Measurements from ENCODE around the gene PSME1. TPM values are rescaled to one million over a fixed set of nuclear protein-coding genes. Genes with fewer than 3 reads are reported as not detected.
A peak's percentile ranks its signal among the peaks of the same experiment; 100 is the strongest.

PSME1 gene
- total and polyA plus RNA-seq, 4 donors, result 63.3 to 237 (median 101) TPM

DNA sequence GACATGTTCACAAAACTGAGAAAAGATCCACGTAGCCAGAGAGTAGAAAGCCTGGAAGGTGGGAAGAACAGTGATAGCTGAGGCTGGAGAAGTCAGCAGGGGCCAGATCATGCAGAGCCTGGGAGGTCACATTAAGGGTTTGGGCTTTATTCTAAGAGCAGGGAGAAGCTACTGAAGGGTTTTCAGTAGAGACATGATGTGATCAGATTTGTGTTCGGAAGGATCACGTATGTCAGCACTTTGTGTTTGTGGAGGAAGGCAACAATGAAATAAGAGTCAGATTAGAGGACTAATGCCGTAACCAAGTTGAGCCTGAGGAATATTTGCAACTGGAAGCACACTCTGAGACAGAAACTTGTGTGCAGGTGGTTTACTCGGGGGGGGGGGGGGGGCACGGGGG, 46.1 kb upstream of the PSME1 start (continued):
- TF ChIP-seq, protein P1, sequence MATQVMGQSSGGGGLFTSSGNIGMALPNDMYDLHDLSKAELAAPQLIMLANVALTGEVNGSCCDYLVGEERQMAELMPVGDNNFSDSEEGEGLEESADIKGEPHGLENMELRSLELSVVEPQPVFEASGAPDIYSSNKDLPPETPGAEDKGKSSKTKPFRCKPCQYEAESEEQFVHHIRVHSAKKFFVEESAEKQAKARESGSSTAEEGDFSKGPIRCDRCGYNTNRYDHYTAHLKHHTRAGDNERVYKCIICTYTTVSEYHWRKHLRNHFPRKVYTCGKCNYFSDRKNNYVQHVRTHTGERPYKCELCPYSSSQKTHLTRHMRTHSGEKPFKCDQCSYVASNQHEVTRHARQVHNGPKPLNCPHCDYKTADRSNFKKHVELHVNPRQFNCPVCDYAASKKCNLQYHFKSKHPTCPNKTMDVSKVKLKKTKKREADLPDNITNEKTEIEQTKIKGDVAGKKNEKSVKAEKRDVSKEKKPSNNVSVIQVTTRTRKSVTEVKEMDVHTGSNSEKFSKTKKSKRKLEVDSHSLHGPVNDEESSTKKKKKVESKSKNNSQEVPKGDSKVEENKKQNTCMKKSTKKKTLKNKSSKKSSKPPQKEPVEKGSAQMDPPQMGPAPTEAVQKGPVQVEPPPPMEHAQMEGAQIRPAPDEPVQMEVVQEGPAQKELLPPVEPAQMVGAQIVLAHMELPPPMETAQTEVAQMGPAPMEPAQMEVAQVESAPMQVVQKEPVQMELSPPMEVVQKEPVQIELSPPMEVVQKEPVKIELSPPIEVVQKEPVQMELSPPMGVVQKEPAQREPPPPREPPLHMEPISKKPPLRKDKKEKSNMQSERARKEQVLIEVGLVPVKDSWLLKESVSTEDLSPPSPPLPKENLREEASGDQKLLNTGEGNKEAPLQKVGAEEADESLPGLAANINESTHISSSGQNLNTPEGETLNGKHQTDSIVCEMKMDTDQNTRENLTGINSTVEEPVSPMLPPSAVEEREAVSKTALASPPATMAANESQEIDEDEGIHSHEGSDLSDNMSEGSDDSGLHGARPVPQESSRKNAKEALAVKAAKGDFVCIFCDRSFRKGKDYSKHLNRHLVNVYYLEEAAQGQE (IDR thresholded peaks at IDR 0.05), result no peak

DNA sequence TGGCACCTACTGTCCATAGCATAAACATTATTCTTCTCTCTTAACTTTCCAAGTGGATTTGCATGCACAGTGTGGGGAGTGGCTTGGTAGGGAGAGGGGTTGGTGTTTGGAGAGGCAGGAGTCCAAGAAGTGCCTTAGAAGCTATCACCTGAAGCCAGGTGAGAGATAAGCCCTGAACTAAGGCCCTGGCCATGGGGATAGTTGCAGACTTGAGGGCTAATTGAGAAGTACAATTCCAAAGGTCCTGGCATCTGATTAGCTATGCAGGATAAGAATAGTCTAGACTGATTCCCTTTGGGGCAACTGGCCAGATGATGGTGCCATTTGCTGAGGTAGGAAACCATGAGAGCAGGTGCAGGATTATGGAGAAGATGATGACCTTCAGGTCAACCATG, 43.9 kb upstream of the PSME1 start:
- no peak overlapping the region for H3K9ac ChIP-seq (ENCODE audit: low read depth in 1 of 2, low read length in 2 of 2)
- H3K36me3 ChIP-seq (ENCODE audit: control insufficient read depth in 4 of 4, insufficient read depth in 3 of 4, low read depth in 1 of 4, low read length in 3 of 4), result peaks cover 0 to 3% (median 0%) of the 10 kb centered on the region in 4 donors
- H3K27ac ChIP-seq (ENCODE audit: low read depth in 1 of 2, low read length in 2 of 2), result peak overlapping the region in 1 of 2 donors; percentile 6
- H3K9me3 ChIP-seq (ENCODE audit: control insufficient read depth in 4 of 4, low read length in 3 of 4), result no peaks in the 10 kb centered on the region
- H3K27me3 ChIP-seq (ENCODE audit: control insufficient read depth in 4 of 4, insufficient read depth in 4 of 4, low read length in 3 of 4), result no peaks in the 10 kb centered on the region
- DNase-seq (ENCODE audit: low spot score), result no peak
- no peak overlapping the region for H3K4me3 ChIP-seq (ENCODE audit: low read depth in 1 of 3, low read length in 3 of 3)
- peaks cover 15 to 47% (median 36%) of the 10 kb centered on the region in 4 donors for H3K4me1 ChIP-seq (ENCODE audit: control insufficient read depth in 4 of 4, insufficient read depth in 4 of 4, low read length in 3 of 4)
- TF ChIP-seq HNF4A (conservative IDR thresholded peaks at IDR 0.05), result peak in 1 of 2 donors; percentile 8
- TF ChIP-seq, protein P2, sequence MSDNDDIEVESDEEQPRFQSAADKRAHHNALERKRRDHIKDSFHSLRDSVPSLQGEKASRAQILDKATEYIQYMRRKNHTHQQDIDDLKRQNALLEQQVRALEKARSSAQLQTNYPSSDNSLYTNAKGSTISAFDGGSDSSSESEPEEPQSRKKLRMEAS (IDR thresholded peaks at IDR 0.05), result no peak
- TF ChIP-seq TAF1 (conservative IDR thresholded peaks at IDR 0.05), result no peak
- no peak for TF ChIP-seq FOXA1 (IDR thresholded peaks at IDR 0.05)
- TF ChIP-seq RAD21 (IDR thresholded peaks at IDR 0.05), result no peak

DNA sequence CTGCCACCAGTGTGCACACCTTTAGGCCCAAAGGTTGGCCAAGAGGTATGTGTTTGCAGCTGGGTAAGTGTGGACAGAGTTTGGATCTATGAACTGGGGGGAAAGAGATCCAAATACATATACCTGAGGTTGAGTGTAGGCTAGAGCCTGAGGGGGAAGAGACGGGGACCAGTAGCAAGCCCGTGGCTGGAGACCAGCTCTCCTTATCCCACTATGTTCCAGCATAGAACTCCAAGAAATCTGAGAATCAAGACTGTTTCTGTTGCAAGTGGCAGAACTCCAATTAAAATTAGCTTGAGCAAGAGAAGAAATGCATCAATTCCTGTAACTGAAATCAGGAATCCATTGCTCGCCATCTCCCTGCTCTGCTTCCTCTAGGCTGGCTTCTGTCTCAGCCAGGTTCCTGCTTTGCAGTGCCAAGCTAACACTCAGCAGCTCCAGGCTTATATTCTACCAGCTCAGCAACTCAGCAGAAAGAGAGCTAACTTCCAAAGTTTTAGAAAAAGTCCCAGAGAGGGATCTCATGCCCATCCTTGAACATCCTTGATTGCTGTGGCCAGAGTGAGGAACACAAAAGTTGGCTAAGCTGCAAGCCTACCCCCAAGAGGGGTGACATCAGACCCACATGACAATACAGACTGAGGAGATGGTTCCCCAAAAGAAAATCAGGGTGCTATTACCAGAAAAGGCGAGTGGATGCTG, 43.3 kb upstream of the PSME1 start:
- Histone ChIP-seq H3K4me3 (ENCODE audit: low read depth in 1 of 3, low read length in 3 of 3) (no peak overlapping the region), H3K27ac (ENCODE audit: low read depth in 1 of 2, low read length in 2 of 2) (no peak overlapping the region), H3K9ac (ENCODE audit: low read depth in 1 of 2, low read length in 2 of 2) (no peak overlapping the region), H3K36me3 (ENCODE audit: control insufficient read depth in 4 of 4, insufficient read depth in 3 of 4, low read depth in 1 of 4, low read length in 3 of 4) (peaks cover 0 to 3% (median 0%) of the 10 kb centered on the region in 4 donors), H3K27me3 (ENCODE audit: control insufficient read depth in 4 of 4, insufficient read depth in 4 of 4, low read length in 3 of 4) (no peaks in the 10 kb centered on the region), H3K4me1 (ENCODE audit: control insufficient read depth in 4 of 4, insufficient read depth in 4 of 4, low read length in 3 of 4) (peaks cover 15 to 49% (median 36%) of the 10 kb centered on the region in 4 donors), H3K9me3 (ENCODE audit: control insufficient read depth in 4 of 4, low read length in 3 of 4) (no peaks in the 10 kb centered on the region)
- no peak for TF ChIP-seq GABPA (IDR thresholded peaks at IDR 0.05 in 1 of 2, conservative IDR thresholded peaks at IDR 0.05 in 1 of 2)
- TF ChIP-seq, protein P2 (IDR thresholded peaks at IDR 0.05), result no peak
- TF ChIP-seq NR2F2 (IDR thresholded peaks at IDR 0.05), result no peak
- no peak for TF ChIP-seq FOXA2 (IDR thresholded peaks at IDR 0.05)
- TF ChIP-seq, protein P3, sequence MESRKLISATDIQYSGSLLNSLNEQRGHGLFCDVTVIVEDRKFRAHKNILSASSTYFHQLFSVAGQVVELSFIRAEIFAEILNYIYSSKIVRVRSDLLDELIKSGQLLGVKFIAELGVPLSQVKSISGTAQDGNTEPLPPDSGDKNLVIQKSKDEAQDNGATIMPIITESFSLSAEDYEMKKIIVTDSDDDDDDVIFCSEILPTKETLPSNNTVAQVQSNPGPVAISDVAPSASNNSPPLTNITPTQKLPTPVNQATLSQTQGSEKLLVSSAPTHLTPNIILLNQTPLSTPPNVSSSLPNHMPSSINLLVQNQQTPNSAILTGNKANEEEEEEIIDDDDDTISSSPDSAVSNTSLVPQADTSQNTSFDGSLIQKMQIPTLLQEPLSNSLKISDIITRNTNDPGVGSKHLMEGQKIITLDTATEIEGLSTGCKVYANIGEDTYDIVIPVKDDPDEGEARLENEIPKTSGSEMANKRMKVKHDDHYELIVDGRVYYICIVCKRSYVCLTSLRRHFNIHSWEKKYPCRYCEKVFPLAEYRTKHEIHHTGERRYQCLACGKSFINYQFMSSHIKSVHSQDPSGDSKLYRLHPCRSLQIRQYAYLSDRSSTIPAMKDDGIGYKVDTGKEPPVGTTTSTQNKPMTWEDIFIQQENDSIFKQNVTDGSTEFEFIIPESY (IDR thresholded peaks at IDR 0.05), result no peak
- TF ChIP-seq, protein P4, sequence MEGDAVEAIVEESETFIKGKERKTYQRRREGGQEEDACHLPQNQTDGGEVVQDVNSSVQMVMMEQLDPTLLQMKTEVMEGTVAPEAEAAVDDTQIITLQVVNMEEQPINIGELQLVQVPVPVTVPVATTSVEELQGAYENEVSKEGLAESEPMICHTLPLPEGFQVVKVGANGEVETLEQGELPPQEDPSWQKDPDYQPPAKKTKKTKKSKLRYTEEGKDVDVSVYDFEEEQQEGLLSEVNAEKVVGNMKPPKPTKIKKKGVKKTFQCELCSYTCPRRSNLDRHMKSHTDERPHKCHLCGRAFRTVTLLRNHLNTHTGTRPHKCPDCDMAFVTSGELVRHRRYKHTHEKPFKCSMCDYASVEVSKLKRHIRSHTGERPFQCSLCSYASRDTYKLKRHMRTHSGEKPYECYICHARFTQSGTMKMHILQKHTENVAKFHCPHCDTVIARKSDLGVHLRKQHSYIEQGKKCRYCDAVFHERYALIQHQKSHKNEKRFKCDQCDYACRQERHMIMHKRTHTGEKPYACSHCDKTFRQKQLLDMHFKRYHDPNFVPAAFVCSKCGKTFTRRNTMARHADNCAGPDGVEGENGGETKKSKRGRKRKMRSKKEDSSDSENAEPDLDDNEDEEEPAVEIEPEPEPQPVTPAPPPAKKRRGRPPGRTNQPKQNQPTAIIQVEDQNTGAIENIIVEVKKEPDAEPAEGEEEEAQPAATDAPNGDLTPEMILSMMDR (IDR thresholded peaks at IDR 0.05; ENCODE audit: low read depth, low read length, missing input control), result no peak
- no peak for TF ChIP-seq RAD21 (IDR thresholded peaks at IDR 0.05)
- no peak for TF ChIP-seq FOXA1 (IDR thresholded peaks at IDR 0.05)
- TF ChIP-seq EGR1 (IDR thresholded peaks at IDR 0.05; ENCODE audit: low read depth in 2 of 2), result no peak
- no peak for TF ChIP-seq JUND (IDR thresholded peaks at IDR 0.05)
- no peak for TF ChIP-seq YY1 (IDR thresholded peaks at IDR 0.05)
- no peak for TF ChIP-seq SP1 (IDR thresholded peaks at IDR 0.05)
- TF ChIP-seq HNF4G (IDR thresholded peaks at IDR 0.05), result no peak
- TF ChIP-seq, protein P5, sequence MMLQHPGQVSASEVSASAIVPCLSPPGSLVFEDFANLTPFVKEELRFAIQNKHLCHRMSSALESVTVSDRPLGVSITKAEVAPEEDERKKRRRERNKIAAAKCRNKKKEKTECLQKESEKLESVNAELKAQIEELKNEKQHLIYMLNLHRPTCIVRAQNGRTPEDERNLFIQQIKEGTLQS (IDR thresholded peaks at IDR 0.05), result no peak
- no peak for TF ChIP-seq TAF1 (conservative IDR thresholded peaks at IDR 0.05)
- TF ChIP-seq, protein P1 (IDR thresholded peaks at IDR 0.05), result no peak
- TF ChIP-seq HNF4A (conservative IDR thresholded peaks at IDR 0.05), result no peak
- no peak for TF ChIP-seq RXRA (IDR thresholded peaks at IDR 0.05)
- DNase-seq (ENCODE audit: low spot score), result no peak
- 88% methylated on average over 4 of the region's 4 CpGs for WGBS
